Right forelimb (tissue), 1 donor: ENCODE data around the gene KCTD1.
"Not testable (repeated sequence)": the region's sequence is repeated elsewhere in the genome, so short reads cannot be mapped to it uniquely, and the experiment has no call there.

Experiments used
- DNase-seq: peaks from one replicate; pipeline ENCODE4 v3.0.0-alpha.2; 2018

The KCTD1 gene

GRCh38 chr18:26457611-26458353 is 90.6 kb downstream of the KCTD1 start:
- DNase-seq: no peak

DNA sequence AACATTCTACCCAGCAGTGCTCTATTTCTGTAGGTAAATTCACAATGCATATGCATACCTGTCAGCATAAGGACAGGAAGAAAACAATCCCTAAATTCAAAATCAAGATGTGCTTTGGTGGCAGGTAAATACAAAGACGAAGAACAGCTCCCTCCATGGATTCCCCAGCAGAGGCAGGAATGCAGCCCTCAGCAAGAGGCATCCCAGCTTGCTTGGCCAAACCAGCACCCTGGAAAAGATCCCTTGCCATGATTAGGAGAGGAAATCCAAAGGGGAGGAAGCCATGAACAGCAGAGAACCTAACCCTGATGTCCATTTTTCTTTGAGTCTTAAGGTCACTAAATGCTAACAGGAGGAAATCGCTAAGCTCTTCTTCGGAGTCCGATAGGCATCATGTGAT is 91.2 kb downstream of the KCTD1 start:
- DNase-seq: no peak

DNA sequence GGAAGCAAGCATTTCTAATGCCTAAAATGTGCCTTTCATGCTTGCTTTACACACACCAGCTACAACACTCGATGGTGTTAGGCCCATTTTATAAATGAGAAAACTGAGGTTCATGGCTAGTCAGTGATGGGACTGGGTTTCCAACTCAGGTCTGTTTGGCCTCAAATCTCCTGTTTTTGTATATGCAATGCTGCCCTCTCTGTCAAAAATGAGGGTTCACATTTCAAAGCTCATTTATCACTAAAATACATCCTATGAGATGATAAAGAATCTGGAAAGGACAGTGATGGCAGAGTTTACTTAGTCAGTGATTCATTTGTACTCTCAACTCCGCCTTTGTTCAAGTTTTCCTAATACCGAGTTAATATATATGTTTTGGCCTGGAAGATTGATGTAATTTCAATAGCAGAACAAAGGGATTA is 92.3 kb downstream of the KCTD1 start:
- DNase-seq: no peak

DNA sequence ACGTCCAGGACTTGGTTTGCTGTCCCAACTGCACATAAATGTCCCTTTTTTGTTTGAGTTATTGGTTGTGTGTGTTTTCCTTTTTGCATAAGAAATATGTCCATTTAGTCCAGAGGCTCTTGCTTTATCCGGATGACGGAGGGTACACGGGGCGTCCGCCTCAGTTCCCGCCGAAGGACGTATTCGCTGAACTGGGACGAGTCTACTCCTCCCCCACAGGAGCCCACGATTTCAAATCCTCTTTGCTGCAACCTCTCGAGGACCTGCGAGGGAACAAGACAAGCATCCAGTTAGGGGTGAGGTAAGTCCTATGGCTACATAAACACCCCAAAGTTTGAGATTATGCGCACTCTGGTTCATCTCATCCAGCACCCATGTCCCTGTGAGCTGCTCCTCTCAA is 92.7 kb downstream of the KCTD1 start:
- no peak for DNase-seq

- DNase-seq: no peak
These were observed 93.7 kb downstream of the KCTD1 start for GRCh38 chr18:26454616-26455015.

- no peak for DNase-seq
These were observed 94.2 kb downstream of the KCTD1 start for GRCh38 chr18:26454192-26454591.

GRCh38 chr18:26453386-26453901 is 94.9 kb downstream of the KCTD1 start:
- DNase-seq: no peak

DNA sequence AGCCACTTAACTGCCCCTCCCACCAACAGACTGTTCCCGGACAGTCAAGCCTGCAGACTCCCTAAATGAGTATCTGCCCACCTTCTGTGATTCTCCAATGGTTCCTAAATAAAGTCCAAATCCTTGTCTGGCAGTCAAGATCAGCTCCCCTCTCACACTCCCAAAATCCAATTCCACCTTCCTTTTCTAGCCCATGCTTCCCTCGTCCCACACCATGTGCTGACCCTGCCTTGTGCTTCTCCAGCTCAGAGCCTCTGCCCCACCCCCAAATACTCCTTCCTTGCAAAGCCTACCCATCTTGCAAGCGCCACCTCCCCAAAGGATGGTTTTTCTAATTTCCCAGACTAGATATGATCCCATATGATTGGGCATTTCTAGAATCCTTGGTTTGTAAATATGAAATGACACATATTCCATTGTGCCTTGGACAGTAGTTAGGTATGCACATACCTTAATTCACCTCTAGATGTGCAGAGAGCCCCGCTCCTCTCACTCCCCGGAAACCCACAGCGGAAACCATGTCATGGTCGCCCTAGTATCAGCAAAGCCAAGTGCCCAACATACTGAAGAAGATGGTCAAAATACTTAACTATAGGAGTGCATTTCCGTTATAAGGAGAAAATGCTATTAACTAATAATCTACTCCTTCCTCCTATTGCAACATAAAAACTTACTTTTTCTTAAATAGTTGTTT is 97.2 kb downstream of the KCTD1 start:
- DNase-seq: no peak

- DNase-seq: no peak
These were observed 99.6 kb downstream of the KCTD1 start for GRCh38 chr18:26448714-26449159.

DNA sequence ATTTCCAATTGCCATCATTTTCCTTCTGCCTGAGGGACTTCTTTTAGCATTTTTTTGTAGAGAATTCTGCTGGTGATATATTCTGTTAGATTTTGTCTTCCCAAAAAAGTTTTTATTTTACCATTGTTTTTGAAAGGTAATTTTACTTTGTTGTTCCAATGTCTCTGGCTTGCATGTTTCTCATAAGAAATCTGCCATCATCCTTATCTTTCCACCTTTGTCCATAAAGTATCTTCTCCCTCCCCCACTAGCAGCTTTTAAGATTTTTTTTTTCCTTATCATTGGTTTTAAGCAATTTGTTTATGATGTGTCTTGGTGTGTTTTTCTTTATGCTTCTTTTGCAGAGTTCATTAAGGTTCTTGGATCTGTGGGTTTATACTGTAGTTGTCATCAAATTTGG is 104.5 kb downstream of the KCTD1 start:
- DNase-seq: no peak

DNA sequence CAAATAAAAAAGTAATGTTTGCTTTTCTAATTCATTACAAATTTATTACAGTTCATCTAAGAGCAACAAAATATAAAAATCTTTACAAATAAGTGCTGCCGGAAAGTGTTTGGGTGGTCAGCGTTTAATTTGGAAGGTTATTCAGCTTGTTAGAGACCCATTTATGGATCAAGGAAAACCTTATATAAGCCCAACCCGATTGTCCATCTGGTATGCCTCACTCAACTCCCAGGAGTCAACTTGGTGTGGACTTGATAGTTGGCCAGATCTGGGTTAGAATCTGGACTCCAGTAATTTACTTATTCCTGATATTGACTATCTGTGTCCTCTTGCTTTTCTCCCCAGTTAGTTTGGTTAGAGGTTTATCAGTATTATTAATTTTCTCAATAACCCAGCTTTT is 106.2 kb downstream of the KCTD1 start:
- no peak for DNase-seq

DNA sequence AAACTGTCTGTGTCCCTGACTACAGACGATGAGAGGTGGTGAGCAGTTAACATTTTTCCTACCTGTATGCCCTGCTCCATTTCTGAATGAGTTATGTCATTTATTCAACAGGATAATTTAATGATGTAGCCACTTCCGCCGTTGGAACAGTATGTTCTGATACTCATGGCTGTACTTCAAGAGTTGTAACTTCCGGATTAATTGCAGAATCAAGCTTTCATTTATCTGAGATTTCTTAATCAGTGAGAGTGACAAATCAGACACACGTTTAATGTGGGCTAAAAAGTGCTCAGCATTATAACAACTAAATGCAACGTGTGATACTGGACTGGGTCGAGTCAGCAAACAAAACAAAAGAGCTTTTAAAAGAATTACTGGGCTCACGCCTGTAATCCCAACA is 107.7 kb downstream of the KCTD1 start:
- DNase-seq: no peak

DNA sequence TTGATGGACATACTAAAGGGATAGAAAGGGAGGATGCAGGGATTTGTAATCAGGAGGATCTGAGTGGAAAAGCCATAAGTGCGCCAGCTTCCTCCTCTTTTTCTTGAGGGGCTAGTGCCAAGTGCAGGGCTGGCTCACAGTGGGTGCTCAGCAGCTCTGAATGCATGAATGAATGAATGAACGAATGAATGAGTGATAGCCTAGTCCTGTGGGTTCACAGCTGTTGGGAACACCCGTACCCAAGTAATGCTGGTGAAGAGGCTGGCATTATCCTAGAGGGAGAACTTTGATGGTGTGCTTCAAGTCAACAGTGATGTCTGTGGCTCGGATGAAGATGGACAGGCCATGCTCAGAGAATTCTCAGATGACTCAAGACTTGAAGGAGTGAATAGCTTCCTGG is 108.8 kb downstream of the KCTD1 start:
- DNase-seq: no peak

- DNase-seq: no peak
These were observed 109.4 kb downstream of the KCTD1 start for GRCh38 chr18:26438980-26439379.

DNA sequence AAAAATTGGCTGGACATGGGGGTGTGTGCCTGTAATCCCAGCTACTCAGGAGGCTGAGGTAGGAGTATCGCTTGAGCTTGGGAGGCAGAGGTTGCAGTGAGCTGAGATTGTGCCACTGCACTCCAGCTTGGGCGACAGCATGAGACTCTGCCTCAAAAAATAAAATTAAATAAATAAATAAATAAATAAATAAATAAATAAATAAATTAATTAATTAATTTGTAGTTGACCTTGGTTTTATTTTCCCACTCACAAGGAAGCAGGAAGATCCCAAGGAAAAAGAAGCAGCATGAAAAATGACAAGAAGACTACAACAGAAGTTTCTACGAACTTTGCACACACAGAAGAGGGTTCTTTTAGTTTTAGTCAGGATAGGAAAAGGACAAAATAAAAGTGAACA is 110.7 kb downstream of the KCTD1 start:
- not testable (repeated sequence) for DNase-seq

DNA sequence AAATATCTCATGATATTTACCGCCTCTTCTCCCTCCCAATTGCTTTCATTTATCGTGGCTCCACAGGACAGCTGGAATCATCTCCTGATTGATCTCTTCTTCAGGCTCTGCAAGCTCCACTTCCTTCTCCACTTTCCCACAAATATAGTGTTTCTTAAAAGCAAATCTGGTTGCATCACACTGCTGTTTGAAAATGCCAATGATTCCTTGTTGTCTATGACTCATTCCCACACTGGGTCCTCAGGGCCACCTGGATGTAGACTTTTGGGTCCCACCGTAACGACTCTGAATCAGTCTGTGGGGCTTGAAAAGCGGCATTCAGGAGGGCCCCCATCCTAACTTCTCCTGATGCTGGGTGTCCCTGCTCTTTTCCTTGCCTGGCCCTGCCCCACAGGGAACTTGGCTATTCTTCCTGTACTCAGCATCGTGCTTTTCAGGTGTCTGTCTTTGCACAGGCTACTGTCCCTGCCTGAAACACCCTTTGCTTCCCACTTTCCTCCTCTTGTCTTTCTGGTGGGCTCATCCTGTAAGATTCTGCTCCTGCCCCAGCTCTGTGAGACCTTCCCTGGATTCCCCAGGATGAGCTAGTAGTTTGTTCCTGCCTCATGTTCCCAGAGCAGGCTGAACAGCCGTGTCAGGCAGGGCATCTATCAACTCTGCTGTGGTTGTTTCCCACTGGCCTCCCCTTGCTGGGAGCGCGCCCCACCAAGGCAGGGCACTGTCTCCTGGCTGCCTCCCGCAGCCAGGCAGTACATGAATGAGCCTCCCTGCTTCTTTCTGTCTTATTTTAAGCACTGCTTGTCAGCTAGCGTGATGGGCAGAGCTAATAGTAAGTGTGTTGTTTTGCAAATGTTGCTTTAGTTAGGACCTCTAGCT is 111.9 kb downstream of the KCTD1 start:
- no peak for DNase-seq

DNA sequence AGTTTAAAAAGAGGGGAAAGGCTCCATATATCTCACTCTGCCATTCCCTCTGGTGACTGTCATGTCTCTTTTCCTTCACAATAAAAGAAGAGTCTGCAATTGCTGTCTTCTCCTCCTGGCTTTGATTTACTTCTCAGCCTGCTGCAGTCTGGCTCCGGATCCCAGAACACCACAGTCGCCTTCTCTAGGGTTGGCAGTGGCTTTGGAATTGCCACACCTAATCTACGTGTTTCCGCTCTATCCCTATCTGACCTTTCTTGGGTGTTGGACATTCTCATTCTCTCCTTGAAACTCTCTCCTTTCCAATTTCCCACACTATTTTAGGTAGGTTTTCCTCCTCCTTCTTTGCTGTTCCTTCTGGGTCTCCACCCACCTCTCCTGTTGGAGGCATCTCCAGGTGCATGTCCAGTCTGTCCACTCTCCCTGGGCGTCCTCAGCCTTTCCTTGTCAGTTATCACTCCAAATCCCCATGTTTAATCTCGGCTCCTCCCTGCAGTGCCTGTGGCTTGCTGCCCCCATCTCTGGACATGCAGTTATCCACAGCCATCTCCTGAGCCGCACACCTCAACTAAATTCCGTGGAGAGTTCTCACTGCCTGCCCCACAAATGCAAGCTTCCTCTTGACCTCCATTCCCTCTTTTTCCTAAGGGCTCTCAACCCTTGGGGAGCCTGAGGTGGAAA is 112.8 kb downstream of the KCTD1 start:
- no peak for DNase-seq

- DNase-seq: no peak
These were observed 113.5 kb downstream of the KCTD1 start for GRCh38 chr18:26434887-26435286.

- DNase-seq: no peak
These were observed 115.5 kb downstream of the KCTD1 start for GRCh38 chr18:26432651-26433424.

GRCh38 chr18:26429535-26430226 is 118.7 kb downstream of the KCTD1 start:
- DNase-seq: no peak

- DNase-seq: no peak
These were observed 123.2 kb downstream of the KCTD1 start for GRCh38 chr18:26425148-26425531.
